Colonic mucosa (tissue), 4 donors: ENCODE results near the gene LMCD1. TPM values are rescaled to one million over a fixed set of nuclear protein-coding genes. Genes with fewer than 3 reads are reported as not detected.

Experiments
- DNase-seq: peaks from one replicate; pipeline ENCODE4 v3.0.0-alpha.2; 2020
- H3K27ac ChIP-seq: fragments of 200-600 bp; one replicate; pipeline ENCODE4 v1.8.0; 2021
- H3K27me3 ChIP-seq: fragments of 200-600 bp; one replicate; pipeline ENCODE4 v1.8.0; 2021
- H3K36me3 ChIP-seq: fragments of 200-600 bp; one replicate; pipeline ENCODE4 v1.8.0; 2021
- H3K4me1 ChIP-seq: fragments of 200-600 bp; one replicate; pipeline ENCODE4 v1.8.0; 2021; ENCODE audit warnings: mild to moderate bottlenecking
- H3K4me3 ChIP-seq: fragments of 200-600 bp; one replicate; pipeline ENCODE4 v1.8.0; 2021
- H3K9ac ChIP-seq, 2 donors: one replicate each; pipeline ENCODE4 v1.7.0; 2013; ENCODE audit warnings: control low read depth in 2 of 2, low read depth in 2 of 2, low read length in 2 of 2
- H3K9me3 ChIP-seq: fragments of 200-600 bp; one replicate; pipeline ENCODE4 v1.8.0; 2021
- intact Hi-C: fragments of 100-400 bp; cut with DNase I; formaldehyde crosslinking; loops from one replicate; pipeline ENCODE4 v1.14.1; 2022
- total RNA-seq, 2 donors: library from RNA; stranded (reverse); fragmentation: NEBNext Ultra II Directional in 1 of 2; extraction: Animal tissue kit (Norgen Biotek cat#: 25700) in 1 of 2; gene quantifications; one replicate each; pipeline ENCODE4 v1.2.1, GENCODE V29; 2021
- TF ChIP-seq, protein P1 (sequence below): fragments of 200-600 bp; IDR thresholded peaks from one replicate; pipeline ENCODE4 v1.8.0; 2022; ENCODE audit warnings: antibody characterized with exemption, mild to moderate bottlenecking
- donor health status: healthy.
- donor health status: DM: no; HTN: no; CAD: no.
- donor health status: DM: no; HTN: no; CAD: no.

LMCD1 gene
- total RNA-seq, 2 donors from 2014 or later: 5.5 to 7.6 TPM

- intact Hi-C loops: no loop called here
- H3K27ac ChIP-seq: no peak overlapping the region
- TF ChIP-seq, protein P1, sequence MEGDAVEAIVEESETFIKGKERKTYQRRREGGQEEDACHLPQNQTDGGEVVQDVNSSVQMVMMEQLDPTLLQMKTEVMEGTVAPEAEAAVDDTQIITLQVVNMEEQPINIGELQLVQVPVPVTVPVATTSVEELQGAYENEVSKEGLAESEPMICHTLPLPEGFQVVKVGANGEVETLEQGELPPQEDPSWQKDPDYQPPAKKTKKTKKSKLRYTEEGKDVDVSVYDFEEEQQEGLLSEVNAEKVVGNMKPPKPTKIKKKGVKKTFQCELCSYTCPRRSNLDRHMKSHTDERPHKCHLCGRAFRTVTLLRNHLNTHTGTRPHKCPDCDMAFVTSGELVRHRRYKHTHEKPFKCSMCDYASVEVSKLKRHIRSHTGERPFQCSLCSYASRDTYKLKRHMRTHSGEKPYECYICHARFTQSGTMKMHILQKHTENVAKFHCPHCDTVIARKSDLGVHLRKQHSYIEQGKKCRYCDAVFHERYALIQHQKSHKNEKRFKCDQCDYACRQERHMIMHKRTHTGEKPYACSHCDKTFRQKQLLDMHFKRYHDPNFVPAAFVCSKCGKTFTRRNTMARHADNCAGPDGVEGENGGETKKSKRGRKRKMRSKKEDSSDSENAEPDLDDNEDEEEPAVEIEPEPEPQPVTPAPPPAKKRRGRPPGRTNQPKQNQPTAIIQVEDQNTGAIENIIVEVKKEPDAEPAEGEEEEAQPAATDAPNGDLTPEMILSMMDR: no peak
- H3K9me3 ChIP-seq: no peaks in the 10 kb centered on the region
- no peaks in the 10 kb centered on the region for H3K27me3 ChIP-seq
- no peaks in the 10 kb centered on the region for H3K4me1 ChIP-seq
- H3K4me3 ChIP-seq: no peak overlapping the region
- H3K36me3 ChIP-seq: no peaks in the 10 kb centered on the region
- H3K9ac ChIP-seq: no peak overlapping the region
- DNase-seq: no peak
These were observed 38.8 kb downstream of the LMCD1 start for GRCh38 chr3:8540456-8540855.

- no peaks in the 10 kb centered on the region for H3K36me3 ChIP-seq
- H3K4me1 ChIP-seq: no peaks in the 10 kb centered on the region
- no peak overlapping the region for H3K4me3 ChIP-seq
- H3K27me3 ChIP-seq: no peaks in the 10 kb centered on the region
- no peak overlapping the region for H3K9ac ChIP-seq
- no peak for DNase-seq
- no peaks in the 10 kb centered on the region for H3K9me3 ChIP-seq
- no peak overlapping the region for H3K27ac ChIP-seq
- TF ChIP-seq, protein P1: no peak
- intact Hi-C loops: no loop called here
These were observed 39.9 kb downstream of the LMCD1 start for GRCh38 chr3:8541486-8541885.

DNA sequence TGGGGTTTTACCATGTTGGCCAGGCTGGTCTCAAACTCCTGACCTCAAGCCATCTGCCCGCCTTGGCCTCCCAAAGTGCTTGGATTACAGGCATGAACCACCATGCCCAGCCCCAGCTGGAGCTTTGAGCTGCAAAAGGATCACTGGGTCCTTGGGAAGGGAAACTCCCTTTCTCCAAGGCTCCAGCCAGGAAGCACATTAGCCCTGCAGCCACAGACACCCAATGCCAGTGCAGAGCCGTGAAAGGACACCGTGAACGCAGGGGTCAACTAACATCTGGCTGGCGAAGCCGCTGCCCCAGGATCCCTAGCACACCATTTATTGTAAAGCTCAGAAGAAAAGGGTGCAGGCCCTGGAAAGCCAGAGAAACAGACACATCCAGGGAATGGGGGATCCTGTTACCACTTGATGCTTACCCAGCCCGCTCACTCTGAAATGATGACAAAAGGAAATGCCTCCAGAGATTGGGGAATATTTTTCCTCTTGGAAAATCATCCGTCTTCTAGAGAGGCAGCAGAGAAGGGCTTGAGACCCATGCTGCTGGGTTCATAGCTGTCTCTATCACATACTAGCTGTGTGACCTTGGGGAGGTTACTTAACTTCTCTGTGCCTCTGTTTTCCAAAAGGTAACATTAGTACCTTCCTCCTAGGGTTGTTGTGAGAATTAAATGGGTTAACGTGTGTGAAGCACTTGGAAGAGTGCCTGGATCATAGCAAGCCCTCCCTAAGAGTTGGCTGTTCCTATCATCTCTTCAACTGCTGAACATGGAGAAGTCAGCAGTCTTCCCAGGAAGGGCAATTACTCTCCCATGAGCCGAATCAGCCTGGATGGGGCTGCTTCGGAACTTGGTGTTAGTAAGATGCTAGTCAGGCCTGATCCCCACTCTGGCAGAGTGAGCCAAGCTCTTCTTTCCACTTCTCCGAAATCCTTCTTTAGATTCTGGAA is 40.8 kb downstream of the LMCD1 start:
- Histone ChIP-seq H3K9ac (no peak overlapping the region), H3K4me1 (no peaks in the 10 kb centered on the region), H3K4me3 (no peak overlapping the region), H3K36me3 (no peaks in the 10 kb centered on the region), H3K27ac (no peak overlapping the region), H3K27me3 (no peaks in the 10 kb centered on the region), H3K9me3 (no peaks in the 10 kb centered on the region)
- TF ChIP-seq, protein P1: no peak
- intact Hi-C loops: no loop called here
- no peak for DNase-seq

GRCh38 chr3:8546609-8547008 is 45.0 kb downstream of the LMCD1 start:
- H3K27me3 ChIP-seq: no peaks in the 10 kb centered on the region
- no peaks in the 10 kb centered on the region for H3K36me3 ChIP-seq
- no peak overlapping the region for H3K4me3 ChIP-seq
- no peaks in the 10 kb centered on the region for H3K9me3 ChIP-seq
- no peaks in the 10 kb centered on the region for H3K4me1 ChIP-seq
- no peak overlapping the region for H3K27ac ChIP-seq
- intact Hi-C loops: no loop called here
- no peak for DNase-seq
- TF ChIP-seq, protein P1: no peak
- H3K9ac ChIP-seq: no peak overlapping the region

GRCh38 chr3:8548502-8549275 is 47.1 kb downstream of the LMCD1 start:
- no peak for DNase-seq
- Histone ChIP-seq H3K4me3 (no peak overlapping the region), H3K27me3 (no peaks in the 10 kb centered on the region), H3K9me3 (no peaks in the 10 kb centered on the region), H3K9ac (peak overlapping the region in 1 of 2 donors; percentile 8), H3K27ac (no peak overlapping the region), H3K36me3 (no peaks in the 10 kb centered on the region), H3K4me1 (no peaks in the 10 kb centered on the region)
- intact Hi-C loops: no loop called here
- TF ChIP-seq, protein P1: no peak
